Stimulated activated CD8-positive, alpha-beta memory T cell treated with anti-CD3 and anti-CD28 coated beads, Interleukin-2, amount 100 ng/mL, for 48 hours (primary cell): Measurements from ENCODE around the gene FRG2C.
"Not testable (repeated sequence)": the region's sequence is repeated elsewhere in the genome, so short reads cannot be mapped to it uniquely, and the experiment has no call there.

ENCODE experiments used
- DNase-seq, 2 donors: peaks; one replicate each; pipeline ENCODE4 v3.0.0-alpha.2; 2020; ENCODE audit warnings: low read depth in 2 of 2

FRG2C gene

DNA sequence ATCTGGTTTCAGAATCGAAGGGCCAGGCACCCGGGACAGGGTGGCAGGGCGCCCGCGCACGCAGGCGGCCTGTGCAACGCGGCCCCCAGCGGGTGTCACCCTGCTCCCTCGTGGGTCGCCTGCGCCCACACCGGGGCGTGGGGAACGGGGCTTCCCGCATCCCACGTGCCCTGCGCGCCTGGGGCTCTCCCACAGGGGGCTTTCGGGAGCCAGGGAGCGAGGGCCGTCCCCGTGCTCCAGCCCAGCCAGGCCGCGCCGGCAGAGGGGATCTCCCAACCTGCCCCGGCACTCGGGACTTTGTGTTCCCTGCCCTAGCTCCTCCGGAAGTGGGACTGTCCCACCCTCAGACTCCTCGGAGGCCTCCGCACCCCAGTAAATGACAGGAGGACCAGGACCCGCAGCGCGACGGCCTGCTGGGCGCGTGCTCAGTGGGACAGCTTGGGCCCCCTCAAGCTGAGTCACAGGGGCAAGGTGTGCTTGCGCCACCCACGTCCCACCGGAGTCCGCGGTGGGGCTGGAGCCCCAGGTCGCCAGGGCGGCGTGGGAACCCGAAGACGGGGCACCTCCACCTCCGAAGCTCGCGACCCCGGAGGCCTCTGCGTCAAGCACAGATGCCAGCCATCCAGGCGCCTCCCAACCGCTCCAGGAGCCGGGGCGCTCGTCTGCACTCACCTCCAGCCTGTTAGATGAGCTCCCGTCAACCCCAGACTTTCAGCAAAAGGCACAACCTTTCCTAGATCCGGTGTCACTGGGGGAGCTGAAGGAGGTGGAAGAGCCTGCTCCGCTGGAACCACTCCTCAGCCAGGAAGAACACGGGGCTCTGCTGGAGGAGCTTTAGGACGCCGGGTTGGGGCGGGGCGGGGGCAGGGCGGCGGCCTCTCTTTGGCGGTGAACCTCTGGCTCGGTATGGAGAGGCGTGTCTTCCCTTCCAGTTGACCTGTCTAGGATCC lies 5.5 kb downstream of the FRG2C start:
- not testable (repeated sequence) for DNase-seq

DNA sequence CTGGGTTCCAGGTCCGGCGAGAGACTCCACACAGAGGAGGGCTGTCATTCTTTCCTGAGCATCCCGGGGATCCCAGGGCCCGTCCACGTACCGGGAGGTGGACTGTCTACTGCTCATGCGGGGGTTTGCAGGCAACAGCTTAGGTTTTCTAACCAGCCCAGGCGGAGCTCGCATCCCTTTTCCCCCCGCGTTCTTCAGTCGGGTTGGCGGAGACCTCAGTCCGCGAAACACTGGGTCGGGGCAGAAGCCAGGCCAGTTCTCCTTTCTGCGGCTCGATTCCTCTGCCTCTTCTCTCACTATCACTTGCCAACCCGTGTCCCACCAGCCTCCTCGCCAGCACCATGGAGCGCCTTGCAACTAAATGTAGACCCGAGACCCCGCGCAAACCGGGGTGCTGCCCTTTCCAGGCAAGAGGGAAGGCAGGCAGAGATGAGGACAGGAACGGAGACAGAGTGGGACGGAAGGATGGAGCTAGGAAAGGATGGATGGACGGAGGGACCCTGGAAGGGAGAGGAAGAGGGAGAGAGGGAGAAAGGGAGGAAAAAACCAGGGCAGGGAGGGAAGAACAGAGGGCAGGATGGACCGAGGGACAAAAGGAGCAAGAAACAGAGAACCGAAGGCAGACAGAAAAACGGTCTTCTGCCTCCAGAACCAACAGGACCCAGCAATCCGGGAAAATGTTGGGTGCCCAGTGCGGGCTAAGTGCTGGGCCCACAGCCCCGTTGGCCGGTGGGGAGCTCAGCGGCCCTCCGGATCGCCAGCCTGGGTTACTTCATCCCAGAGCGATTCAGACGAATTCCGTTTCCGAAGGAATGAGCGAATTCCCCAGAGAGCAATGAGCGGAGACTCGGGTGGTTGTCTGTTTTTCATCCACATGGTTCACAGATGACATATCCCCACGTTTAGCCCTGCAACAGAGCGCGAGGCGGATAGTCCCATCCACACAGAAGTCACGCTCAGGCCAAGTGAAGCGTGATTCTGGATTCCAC lies 6.5 kb downstream of the FRG2C start:
- not testable (repeated sequence) for DNase-seq

DNA sequence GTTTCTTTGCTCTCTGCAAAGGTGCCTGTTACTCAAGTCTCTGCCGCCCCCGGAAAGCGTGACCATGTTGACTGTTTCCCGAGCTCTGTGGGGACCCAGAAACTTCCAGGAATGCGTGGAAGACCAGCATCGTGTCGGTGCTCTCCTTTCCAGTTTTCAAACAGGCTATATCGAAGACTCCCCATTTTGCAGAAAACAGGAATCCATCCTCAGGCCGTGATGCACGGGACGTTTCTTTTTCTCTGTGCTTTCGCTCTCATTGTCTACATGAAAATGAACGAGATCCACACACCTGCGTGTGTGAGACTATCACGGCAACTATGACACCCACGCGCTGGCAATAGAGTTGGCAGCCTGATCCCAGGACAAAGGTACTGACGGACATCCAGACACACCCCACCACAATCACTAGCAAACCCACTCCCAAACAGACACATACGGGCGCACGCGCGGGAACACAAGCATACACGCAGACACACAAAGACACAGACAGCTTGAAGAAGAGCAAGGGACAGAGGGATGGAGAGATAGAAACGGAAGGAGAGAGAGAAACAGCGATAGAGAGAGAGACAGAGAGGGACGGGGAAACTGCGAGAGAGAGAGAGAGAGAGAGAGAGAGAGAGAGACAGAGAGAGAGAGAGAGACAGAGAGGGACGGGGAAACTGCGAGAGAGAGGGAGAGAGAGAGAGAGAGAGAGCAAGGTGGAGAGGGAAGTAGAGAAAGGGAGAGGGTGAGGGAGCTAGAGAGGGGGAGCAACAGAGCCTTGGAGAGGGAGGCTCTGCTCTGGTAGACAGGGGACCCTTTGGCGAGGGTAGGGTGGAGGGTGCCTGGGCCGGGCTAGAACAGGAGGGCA lies 7.4 kb downstream of the FRG2C start:
- not testable (repeated sequence) for DNase-seq

DNA sequence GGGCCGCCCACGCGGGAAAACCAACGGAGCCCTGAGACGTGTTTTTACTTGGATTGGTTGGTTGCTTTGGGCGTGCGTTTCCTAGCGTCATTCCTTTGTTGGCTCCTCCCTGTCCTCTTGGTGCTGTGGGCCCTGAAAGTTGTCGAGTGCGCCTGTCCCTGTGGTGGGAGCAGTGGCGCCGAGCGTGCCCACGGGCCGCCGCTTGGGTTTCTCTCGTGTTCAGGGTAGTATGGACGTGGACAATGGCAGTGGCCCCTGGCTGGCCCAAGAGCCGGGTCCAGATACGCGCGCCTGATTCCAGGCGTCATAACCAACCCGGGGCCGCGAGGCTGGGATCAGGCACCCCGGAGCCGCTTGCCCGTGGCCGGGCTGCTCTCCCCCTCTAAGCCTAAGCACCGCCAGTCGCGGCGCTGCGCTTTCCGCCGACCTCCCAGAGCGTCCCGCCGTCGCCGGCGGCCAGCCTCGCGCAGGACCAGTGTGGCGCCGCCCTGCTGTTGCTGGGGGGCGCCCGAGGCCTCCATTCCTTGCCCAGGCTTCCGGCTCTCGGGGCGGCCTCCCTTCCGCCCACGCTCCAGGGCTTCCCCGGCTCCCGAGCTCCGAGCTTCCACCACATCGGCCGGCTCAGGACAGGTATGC lies 8.1 kb downstream of the FRG2C start:
- not testable (repeated sequence) for DNase-seq

DNA sequence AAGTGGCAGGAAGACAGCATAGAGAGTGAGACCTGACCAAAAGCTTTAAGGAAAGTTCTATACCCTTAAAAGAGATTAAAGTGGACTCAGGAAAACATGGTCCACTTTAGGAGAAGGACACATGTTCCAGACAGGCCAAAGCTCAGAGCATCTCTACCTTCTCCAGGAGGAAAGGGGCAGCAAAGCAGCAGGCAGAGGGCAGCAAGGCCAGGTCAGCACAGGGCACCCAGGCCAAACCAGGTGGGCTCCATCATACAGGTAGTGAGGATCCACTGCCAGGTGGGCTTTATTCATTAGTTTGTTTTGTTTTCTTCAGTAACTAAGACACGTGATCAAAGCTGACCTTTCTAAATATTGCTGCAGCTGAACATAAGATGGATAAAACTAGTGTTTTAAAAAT lies 19.8 kb downstream of the FRG2C start:
- not testable (repeated sequence) for DNase-seq

DNA sequence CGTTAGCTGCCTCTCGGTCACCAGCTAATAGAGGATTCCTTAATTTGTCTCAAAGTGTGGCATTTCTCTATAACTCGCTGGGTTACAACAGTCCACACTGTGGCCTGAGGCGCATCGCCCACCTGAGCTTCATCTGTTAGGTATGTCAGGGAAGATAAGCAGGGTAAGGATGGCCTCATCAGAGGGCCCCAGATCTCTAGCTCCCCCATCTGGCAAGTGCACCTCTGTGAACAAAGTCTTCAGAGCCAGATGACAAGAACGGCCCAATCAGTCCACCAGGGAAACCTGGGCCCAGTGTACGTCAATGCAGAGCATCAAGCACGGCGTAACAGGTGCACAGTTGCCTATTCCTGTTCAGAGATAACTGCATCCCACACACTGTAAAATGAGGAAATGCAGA lies 23.2 kb downstream of the FRG2C start:
- DNase-seq, result no peak

DNA sequence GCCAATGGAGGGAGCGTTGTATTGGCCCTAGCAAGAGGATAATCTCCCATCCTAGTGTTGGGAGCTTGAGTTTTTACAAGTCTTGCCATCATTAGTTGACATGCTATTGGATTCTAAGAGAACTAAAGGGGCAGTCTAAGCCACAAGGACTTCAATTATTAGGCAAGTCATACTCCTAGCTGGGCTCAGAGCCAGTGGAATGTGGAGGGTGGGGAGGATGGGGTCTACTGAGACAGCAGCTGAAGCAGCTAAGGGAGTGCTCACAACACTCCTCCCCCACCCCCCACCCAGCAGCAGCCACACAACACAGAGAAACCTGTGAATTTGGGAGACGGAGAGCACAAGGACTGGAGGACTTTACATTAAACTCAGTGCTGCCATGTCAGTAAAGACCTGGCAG lies 27.9 kb downstream of the FRG2C start:
- DNase-seq, result no peak
